IPS DF 6.9 (cell line): ENCODE results near the gene CHD9.
"Not testable (repeated sequence)": the region's sequence is repeated elsewhere in the genome, so short reads cannot be mapped to it uniquely, and the experiment has no call there.

Experiments used
- DNase-seq: peaks from one replicate; pipeline ENCODE4 v3.0.0-alpha.2; 2013; ENCODE audit warnings: low read depth, low spot score
- H3K27ac ChIP-seq: one replicate; pipeline ENCODE4 v1.5.1; 2013; ENCODE audit warnings: low read length, control low read depth
- H3K27me3 ChIP-seq: 2 replicates; pipeline ENCODE4 v1.6.1; 2013; ENCODE audit warnings: mild to moderate bottlenecking, low read length; ENCODE audit not compliant: control insufficient read depth, insufficient read depth
- H3K36me3 ChIP-seq: 2 replicates; pipeline ENCODE4 v1.6.1; 2013; ENCODE audit warnings: low read length; ENCODE audit not compliant: control insufficient read depth, insufficient read depth
- H3K4me1 ChIP-seq: 2 replicates; pipeline ENCODE4 v1.6.1; 2013; ENCODE audit warnings: low read length; ENCODE audit not compliant: control insufficient read depth, insufficient read depth
- H3K4me3 ChIP-seq: 2 replicates; pipeline ENCODE4 v1.5.1; 2013; ENCODE audit warnings: mild to moderate bottlenecking, low read length
- H3K9me3 ChIP-seq: 2 replicates; pipeline ENCODE4 v1.6.1; 2013; ENCODE audit warnings: low read length, inconsistent platforms; ENCODE audit not compliant: control insufficient read depth, insufficient read depth
- WGBS: extraction: QIAGEN DNeasy Blood & Tissue Kit; methylation state at CpG from one replicate; pipeline ENCODE4 v1.1.7; 2013; ENCODE audit warnings: mixed read lengths, missing lambda C conversion rate; ENCODE audit not compliant: insufficient read length, insufficient coverage; 5-methylcytosine and 5-hydroxymethylcytosine counted together

The CHD9 gene

DNA sequence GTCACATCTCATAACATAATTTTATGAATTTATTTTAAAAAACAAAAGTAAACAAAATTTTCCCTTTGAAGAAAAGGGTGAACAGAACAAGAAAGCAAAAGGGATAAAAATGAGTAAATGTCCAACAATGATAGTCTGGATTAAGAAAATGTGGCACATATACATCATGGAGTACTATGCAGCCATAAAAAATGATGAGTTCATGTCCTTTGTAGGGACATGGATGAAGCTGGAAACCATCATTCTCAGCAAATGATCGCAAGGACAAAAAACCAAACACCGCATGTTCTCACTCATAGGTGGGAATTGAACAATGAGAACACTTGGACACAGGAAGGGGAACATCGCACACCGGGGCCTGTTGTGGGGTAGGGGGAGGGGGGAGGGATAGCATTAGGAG lies 3.5 kb upstream of the CHD9 start:
- not testable (repeated sequence) for H3K4me3 ChIP-seq, H3K4me1 ChIP-seq, H3K27ac ChIP-seq, H3K36me3 ChIP-seq, DNase-seq, H3K27me3 ChIP-seq, H3K9me3 ChIP-seq
- WGBS = no CpG with 5 or more reads among the region's 4 CpGs

DNA sequence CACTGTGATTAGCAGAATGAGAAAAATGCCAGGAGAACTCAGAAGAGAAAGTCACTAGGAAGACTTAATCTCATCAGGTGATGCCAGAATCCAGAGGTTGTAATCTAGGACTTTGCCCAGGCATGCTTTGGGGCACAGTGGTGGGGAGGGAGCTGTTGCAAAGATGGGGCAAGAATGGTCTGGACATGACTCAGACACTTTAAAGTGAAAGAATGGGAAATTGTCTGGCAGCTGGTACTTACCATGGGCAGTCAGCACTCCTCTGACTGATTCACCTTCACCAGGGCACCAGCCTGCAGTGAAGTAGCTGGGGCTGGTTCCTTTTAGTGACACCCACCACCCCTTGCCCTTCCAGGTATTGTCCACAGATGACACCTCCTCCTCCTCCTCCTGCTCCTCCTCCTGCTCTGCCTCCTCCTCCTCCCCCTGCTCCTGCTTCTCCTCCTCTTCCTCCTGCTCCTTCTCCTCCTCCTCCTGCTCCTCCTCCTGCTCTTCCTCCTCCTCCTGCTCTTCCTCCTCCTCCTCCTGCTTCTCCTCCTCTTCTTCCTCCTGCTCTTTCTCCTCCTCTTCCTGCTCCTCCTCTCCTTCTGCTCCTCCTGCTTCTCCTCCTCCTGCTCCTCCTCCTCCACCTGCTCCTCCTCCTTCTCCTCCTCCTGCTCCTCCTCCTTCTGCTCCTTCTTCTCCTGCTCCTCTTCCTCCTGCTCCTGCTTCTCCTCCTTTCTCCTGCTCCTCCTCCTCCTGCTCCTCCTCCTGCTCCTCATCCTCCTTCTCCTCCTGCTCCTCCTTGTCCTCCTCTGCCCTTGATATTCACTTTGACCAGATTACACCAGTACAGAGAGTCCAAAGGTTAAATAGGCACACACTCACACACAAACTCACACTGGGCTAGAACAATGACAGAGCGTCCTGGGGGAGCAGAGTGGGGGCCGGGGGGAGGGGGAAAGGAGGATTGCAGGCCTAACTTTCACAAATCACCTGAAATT lies 2.0 kb upstream of the CHD9 start, which contains the start of gene CHD9NB:
Gene CHD9NB (minus strand): TSS at position 379 of the 983 bp plus-strand sequence. CDS start 8,739 bp downstream, outside the sequence.
- Histone ChIP-seq H3K27ac (no peak within 1 kb of the TSS), H3K36me3 (no peaks in the 10 kb centered on the region), H3K4me1 (peaks cover 1% of the 10 kb centered on the region; the same call in 1 of the 2 replicates), H3K4me3 (no peak within 1 kb of the TSS), H3K9me3 (no peaks in the 10 kb centered on the region), H3K27me3 (no peaks in the 10 kb centered on the region)
- no peak for DNase-seq
- WGBS = no CpG with 5 or more reads among the region's 2 CpGs

DNA sequence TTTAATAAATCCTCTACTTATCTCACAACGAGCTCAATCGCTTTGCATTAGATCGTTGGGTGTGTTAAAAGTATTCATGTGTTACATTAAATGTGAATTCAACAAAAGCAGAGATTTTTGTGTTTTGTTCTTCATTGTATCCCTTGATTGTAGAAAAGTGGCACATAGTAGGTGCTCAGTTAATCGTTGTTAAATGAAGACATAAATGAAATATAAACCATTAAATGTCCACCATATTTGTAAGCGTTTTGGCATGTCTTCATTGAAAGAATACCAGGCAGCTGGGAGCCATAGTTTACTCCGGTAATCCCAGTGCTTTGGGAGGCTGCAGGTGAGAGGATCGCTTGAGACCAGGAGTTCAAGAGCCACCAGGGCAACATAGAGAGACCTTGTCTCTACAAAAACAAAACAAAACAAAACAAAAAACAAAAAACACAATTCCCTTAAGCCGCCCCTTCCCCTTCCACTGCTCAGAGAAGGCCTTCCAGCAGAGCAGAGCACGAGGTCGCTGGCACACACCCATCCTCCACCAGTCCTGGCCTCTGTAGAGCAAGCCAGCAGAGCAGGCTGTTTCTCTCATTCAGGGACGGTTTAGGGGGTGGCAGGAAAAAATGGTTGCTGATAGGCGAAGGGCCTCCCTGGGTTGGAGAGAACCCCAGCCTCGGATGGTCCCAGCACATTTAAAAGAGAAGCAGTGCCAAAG lies 673 bp upstream of the CHD9 start:
- no peak for DNase-seq
- WGBS = no CpG with 5 or more reads among the region's 13 CpGs
- Histone ChIP-seq H3K9me3 (no peaks in the 10 kb centered on the region), H3K27me3 (no peaks in the 10 kb centered on the region), H3K4me1 (peaks cover 1% of the 10 kb centered on the region; the same call in 1 of the 2 replicates), H3K27ac (no peak overlapping the region), H3K4me3 (no peak overlapping the region), H3K36me3 (no peaks in the 10 kb centered on the region)

DNA sequence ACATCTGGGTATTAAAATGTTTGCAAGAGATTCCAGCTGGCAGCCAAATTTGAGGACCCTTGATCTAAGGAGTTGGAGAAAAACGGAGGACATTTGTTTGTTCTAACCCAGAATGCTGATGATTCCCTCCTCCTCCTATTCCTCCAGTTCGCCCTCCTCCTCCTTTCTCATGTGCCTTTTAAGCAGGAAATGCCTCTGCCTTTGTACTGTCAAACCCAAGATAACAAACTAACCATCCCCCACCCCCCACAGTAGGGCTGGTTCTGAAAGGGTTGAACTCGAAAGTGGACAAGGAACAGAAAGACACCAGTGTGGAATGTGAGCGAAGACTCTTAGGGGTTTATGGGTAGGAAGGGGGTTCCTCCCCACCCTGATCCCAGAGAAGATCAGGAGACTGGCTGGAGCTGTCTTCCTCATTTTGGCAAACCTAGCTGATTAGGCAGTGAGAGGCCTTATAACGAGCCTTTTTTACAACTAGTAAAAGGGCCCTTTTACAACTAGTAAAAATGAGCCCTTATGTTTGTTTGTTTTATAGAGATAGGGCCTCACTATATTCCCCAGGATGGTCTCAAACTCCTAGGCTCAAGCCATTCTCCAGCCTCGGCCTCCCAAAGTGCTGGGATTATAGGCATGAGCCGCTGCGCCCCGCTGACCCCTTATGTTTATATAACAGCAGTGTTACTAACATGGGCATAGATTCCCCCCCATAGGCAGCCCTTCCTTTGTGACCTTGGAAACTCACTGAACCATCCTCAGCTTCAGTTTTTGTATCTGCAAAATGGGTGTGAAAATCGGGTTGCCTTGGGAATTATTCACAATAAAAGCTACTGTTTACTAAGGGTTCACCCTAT lies 975 bp downstream of the CHD9 start:
- Histone ChIP-seq H3K4me1 (peaks cover 1% of the 10 kb centered on the region; the same call in 1 of the 2 replicates), H3K4me3 (no peak overlapping the region; the same call in 1 of the 2 replicates), H3K36me3 (no peaks in the 10 kb centered on the region), H3K9me3 (no peaks in the 10 kb centered on the region), H3K27me3 (no peaks in the 10 kb centered on the region), H3K27ac (no peak overlapping the region)
- WGBS = no CpG with 5 or more reads among the region's 10 CpGs
- DNase-seq = no peak

DNA sequence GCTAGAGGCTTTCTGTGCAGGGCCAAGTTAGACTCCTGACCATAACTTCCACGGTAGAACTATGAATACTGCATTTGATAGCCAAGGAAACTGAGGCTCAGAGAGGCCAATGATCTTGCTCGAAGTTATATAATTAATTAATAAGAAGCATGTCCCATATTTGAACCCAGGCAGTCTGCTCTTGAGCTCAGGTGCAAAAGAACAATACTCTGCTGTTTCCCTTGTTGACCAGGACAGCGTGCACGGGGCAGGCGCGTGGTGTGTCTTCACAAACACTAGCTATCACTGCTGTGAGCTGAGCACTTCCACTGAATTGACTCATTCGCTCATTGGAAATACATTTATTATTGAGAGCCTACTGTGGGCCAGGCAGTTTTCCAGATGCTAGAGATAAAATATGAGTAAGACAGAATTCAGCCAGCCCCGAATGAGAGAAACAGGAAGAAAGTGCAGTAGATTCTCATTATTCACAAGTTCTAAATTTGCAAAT lies 1.6 kb downstream of the CHD9 start:
- peaks cover 1% of the 10 kb centered on the region; the same call in 1 of the 2 replicates for H3K4me1 ChIP-seq
- no peak overlapping the region for H3K27ac ChIP-seq
- no peaks in the 10 kb centered on the region for H3K36me3 ChIP-seq
- WGBS = no CpG with 5 or more reads among the region's 8 CpGs
- no peaks in the 10 kb centered on the region for H3K27me3 ChIP-seq
- H3K4me3 ChIP-seq = no peak overlapping the region
- no peaks in the 10 kb centered on the region for H3K9me3 ChIP-seq
- no peak for DNase-seq

DNA sequence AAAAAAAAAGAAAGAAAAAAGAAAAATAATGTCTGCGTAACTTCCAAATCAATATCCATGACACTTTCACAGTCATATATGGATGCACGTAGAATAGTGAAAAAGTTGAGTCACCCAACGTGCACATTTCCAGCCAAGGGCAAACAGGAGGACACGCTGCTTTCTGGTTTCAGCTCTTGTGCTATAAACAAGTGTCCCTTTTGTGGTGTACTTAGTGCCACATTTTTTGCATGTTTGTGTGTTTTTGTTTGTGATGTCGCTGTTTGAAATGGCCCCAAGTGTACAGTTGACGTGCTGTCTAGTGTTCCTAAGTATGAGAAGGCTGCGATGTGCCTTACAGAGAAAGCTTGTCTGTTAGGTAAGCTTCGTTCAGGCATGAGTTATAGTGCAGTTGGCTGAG lies 2.9 kb downstream of the CHD9 start:
- no peaks in the 10 kb centered on the region for H3K9me3 ChIP-seq
- no peaks in the 10 kb centered on the region for H3K27me3 ChIP-seq
- no CpG with 5 or more reads among the region's 8 CpGs for WGBS
- no peak overlapping the region for H3K27ac ChIP-seq
- no peak for DNase-seq
- no peaks in the 10 kb centered on the region for H3K36me3 ChIP-seq
- H3K4me1 ChIP-seq = peaks cover 1% of the 10 kb centered on the region; the same call in 1 of the 2 replicates
- H3K4me3 ChIP-seq = no peak overlapping the region

DNA sequence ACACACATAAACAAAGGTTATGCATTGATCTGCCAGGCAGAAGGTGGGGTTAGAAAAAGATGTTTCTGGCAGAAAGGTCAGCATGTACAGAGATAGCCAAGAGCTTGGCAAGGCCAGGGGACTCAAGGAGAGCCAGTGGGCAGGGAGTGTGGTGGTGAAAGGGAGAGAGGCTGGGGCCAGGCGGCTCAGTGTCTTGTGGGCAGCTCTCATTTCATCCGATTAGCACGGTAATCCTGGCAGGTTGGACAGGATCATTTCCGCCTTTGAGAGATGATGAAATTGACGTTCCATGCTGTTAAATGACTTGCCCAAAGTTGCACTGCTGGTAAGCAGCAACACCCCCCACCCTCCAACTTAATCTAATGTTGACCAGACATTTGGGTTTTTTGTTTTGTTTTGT lies 3.6 kb downstream of the CHD9 start:
- Histone ChIP-seq H3K27ac (no peak overlapping the region), H3K27me3 (no peaks in the 10 kb centered on the region), H3K36me3 (no peaks in the 10 kb centered on the region), H3K4me3 (no peak overlapping the region), H3K9me3 (no peaks in the 10 kb centered on the region), H3K4me1 (peaks cover 1% of the 10 kb centered on the region; the same call in 1 of the 2 replicates)
- no CpG with 5 or more reads among the region's 5 CpGs for WGBS
- no peak for DNase-seq

DNA sequence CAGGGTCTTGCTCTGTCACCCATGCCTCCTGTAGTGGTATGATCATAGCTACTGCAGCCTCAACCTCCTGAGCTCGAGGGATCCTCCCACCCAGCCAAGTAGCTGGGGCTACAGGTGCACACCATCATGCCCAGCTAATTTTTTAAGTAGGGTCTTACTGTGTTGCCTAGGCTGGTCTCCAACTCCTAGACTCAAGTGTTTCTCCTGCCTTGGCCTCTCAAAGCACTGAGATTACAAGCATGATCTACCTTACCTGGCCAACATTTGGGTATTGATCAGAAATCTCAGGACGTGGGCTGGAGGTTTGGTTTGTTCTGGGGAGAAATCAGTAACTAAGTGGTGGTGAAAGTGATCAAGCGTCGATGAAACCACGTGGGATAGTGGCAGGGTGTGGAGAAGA lies 4.1 kb downstream of the CHD9 start:
- no peak overlapping the region for H3K4me3 ChIP-seq
- no CpG with 5 or more reads among the region's 5 CpGs for WGBS
- no peaks in the 10 kb centered on the region for H3K9me3 ChIP-seq
- no peaks in the 10 kb centered on the region for H3K27me3 ChIP-seq
- H3K36me3 ChIP-seq = no peaks in the 10 kb centered on the region
- no peak for DNase-seq
- H3K27ac ChIP-seq = no peak overlapping the region
- peaks cover 1% of the 10 kb centered on the region; the same call in 1 of the 2 replicates for H3K4me1 ChIP-seq

DNA sequence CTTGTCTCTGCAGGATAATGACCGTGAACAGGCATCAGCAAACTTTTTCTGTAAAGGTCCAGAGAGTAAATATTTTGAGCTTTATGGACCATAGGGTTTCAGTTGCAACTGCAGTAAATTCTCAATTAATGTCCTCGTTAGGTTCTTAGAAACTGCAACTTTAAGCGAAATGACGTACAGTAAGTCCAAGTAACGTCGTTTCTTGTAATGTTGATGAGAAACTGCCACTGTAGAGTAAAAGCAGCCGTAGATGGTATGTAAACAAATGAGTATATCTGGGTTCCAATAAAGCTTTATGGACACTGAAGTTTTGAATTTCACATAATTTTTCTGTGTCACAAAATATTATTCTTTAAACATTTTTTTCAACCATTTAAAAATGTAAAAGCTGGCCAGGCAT lies 4.9 kb downstream of the CHD9 start:
- no peaks in the 10 kb centered on the region for H3K36me3 ChIP-seq
- no peaks in the 10 kb centered on the region for H3K27me3 ChIP-seq
- H3K27ac ChIP-seq = no peak overlapping the region
- no peaks in the 10 kb centered on the region for H3K4me1 ChIP-seq
- no CpG with 5 or more reads among the region's 7 CpGs for WGBS
- no peak overlapping the region for H3K4me3 ChIP-seq
- no peak for DNase-seq
- H3K9me3 ChIP-seq = no peaks in the 10 kb centered on the region

DNA sequence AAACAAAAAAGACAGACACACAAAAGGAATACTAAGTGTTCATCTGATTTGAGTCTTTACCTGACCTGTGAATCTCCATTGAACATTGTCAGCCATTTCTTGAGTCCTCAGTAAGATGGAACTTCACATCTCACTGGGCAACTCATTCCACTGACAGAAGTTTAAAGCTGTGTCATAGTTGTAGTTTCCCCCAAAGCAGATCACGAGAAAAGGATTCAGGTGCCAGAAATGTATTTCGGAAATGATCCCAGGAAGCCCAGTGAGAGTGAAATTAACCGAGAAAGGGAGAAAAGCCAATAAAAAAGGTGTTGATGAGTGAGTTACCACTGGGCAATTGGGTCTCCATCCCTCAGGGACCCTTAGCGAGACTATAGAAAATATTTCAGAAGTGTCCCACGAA lies 6.5 kb downstream of the CHD9 start:
- Histone ChIP-seq H3K27me3 (no peaks in the 10 kb centered on the region), H3K4me1 (no peaks in the 10 kb centered on the region), H3K27ac (no peak overlapping the region), H3K4me3 (no peak overlapping the region), H3K36me3 (no peaks in the 10 kb centered on the region), H3K9me3 (no peaks in the 10 kb centered on the region)
- no peak for DNase-seq
- no CpG with 5 or more reads among the region's 5 CpGs for WGBS
